ENCODE measurements around the gene UGT1A6.
"Not testable (repeated sequence)": the region's sequence is repeated elsewhere in the genome, so short reads cannot be mapped to it uniquely, and the experiment has no call there.

UGT1A6 gene

GRCh38 chr2:233688341-233688740, 4.3 kb upstream of the UGT1A6 start:
- no peak for DNase-seq

DNA sequence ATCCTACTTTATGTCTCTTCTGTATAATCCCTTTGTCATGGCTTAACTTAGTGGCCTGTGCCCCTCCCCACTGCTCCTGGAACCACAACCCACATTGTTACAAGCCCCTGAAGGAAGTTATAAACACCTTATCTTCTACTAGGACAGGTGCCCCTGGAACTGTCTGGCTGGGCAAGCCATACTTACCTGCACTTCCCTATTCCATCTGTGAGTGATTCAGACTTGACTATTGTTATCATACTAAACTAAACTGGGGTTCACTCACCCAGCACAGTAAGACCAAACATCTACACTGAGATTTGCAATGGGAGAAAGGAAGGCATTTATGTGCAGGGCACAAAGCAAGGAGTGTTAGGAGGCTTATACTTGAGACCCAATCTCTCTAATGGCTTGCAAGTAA, 3.7 kb upstream of the UGT1A6 start:
- no peak for DNase-seq

DNA sequence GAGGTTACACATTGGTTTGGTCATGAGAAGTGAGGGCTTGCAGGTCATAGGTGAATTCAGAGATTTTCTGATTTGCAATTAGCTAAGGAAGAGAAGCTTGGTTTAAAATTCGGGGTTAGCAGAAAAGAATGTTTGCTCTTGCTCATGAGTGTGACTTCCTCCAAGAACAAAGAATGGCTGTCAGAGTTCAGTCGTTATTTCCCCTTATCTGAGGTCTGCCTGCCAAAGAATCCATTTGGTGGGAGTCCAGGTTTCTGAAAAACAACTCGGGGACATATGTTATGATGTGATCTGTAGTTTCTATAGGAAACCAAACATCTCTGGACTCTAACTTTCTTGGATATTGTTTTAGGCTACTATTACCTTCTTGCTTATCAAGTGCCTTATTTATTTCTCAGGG, 3.2 kb upstream of the UGT1A6 start:
- no peak for DNase-seq

GRCh38 chr2:233690444-233690843, 2.2 kb upstream of the UGT1A6 start:
- DNase-seq = no peak

DNA sequence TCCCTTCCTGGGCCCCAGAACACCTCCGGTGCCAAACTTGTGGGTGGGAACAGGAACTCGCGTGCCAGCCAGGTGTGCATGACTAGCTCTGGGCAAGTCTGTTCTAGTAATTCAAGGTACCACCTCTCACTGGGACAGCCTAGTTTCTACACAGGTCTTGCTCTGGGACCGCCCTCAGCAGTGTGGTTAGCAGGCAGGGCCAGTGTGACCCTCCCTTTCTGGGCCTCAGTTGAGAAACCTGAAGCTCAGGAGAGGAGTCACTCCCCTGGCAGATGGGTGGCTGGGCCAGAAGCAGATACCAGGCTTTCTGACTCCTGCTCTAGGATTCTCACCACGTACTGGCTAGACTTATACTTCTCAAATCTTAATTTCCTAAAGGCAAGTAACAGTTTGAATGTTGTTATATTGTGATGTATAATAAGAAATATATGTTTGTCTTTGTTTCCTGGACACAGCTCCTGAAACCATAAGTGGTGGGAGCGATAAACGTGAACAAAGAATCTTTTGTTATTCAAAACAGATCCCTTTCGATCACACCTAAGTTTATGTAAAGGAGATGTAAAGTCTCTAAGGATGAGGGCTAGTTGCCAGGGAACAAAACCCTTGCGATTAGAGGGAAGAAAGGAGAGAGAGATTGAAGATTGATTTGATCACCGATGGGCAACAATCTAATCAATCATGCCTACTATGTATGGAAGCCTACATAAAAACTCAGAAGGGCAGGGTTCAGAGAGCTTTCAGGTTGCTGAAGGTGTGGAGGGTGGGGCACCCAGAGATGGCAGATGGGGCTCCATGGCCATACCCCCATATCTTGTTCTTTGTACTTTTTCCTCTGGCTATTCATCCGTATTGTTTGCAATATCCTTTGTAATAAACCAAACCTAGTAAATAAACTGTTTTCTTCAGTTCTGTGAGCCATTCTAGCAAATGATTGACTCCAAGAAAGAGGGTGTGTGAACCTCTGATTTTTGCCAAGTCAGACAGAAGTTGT, 952 bp upstream of the UGT1A6 start:
- no peak for DNase-seq

GRCh38 chr2:233693963-233694362, 1.3 kb downstream of the UGT1A6 start:
- DNase-seq = no peak

- DNase-seq = no peak
Observed at GRCh38 chr2:233698740-233699139, 6.0 kb downstream of the UGT1A6 start.

- DNase-seq = no peak
Observed at GRCh38 chr2:233699424-233700027, 6.8 kb downstream of the UGT1A6 start.

- DNase-seq = no peak
Observed at GRCh38 chr2:233700028-233700635, 7.4 kb downstream of the UGT1A6 start.

DNA sequence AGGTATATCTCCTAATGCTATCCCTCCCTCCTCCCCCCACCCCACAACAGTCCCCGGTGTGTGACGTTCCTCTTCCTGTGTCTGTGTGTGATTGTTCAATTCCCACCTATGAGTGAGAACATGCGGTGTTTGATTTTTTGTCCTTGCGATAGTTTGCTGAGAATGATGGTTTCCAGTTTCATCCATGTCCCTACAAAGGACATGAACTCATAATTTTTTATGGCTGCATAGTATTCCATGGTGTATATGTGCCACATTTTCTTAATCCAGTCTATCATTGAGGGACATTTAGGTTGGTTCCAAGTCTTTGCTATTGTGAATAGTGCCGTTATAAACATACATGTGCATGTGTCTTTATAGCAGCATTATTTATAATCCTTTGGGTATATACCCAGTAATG, 8.2 kb downstream of the UGT1A6 start:
- not testable (repeated sequence) for DNase-seq

- DNase-seq = no peak
Observed at GRCh38 chr2:233702238-233702637, 9.5 kb downstream of the UGT1A6 start.

GRCh38 chr2:233705911-233706506, 13.3 kb downstream of the UGT1A6 start:
- no peak for DNase-seq

DNA sequence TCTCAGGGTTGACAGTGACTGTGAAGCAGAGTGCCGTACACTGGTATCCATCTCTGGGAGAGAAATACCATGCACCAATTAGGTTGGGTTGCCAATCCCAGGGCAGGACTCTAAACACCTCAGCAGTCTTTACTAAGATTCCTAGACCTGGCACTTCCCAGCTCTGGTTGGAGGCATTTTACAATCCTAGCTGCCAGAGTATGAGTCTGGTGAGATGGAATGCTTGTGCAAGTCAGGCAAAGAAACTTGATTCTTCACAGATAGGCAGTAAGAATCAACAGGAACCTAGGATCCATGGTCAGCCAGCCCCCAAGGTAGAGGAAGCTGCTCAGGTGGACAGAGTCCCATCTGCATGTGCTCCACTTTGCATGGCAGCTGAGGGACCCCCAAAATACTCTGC, 14.0 kb downstream of the UGT1A6 start:
- DNase-seq = no peak

DNA sequence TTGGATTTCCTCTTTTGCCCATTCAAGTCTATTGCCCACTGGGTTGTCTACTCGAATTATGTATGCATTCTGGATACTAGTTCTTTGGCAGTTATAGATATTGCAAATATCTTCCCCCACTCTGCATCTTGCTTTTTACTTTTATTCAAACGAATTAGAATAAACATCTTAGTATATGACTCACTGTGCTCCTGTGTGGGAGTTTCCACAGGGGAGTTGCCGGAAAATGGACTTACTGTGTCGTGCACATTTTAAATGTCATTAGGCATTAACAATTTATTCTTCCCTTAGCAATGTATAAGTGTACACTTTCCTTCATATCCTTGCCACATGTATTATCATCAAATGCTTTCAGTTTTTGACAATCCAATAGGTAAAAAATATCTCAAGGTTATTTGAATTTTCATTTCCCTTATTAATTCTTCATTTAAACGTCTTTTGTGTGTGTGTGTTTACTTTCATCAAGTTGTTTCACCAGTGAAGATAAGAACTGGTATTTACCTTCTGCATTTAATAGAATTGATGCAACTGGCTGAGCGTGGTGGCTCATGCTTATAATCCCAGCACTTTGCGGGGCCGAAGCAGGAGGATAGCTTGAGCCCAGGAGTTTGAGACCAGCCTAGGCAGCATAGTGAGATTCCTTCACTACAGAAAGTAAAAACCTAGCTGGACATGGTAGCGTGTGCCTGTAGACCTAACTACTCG, 15.4 kb downstream of the UGT1A6 start:
- no peak for DNase-seq

DNA sequence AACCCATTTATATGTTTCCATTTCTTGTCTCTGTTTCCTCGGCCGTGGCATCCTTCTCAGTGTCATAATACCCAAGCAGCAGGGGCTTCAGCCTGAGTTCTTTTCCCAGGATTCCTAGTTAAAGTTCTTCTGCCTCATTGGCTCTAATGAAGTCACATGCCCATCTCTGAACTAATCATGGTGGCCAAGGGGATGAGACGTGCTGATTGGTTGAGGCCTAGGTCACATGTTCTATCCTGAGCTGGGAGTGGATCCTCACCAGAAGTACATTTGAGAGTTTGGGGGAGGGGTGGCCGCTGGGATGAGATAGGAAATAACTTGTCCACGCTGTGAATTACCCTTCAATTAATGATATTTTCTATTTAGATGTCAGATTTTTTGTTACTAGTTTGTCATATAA, 16.3 kb downstream of the UGT1A6 start:
- no peak for DNase-seq

DNA sequence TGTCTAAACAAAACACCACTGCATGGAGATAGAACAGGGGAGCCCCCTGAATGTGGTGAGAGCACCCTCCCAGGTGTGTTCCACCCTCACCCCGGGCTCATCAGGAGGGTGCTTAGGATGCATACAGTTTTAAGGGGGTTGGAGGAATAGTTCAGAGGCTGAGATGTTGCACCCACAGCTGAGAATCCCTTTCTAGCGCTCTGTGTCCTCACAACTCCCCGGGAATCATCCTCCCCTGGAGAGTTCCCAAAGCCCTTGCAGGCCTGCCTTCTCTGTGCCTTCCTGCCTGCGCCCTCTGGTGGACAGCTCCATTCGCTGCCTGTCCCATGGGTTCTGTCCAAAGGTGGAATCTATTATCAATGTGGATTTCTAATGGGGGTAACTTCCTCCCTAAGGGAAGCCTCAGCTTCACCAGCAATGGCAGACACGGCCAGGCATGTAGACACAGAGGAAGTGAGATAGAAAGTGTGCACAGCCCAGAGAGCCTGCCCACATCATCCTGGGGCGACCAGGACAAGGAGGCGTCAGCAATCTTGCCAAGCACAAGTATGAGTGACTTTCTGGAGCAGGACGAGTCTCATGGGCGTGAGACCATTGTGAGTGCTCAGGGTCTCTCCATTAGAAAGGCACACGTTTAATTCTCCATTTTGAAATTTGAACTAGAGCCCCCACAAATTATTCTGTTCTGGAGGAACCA, 18.8 kb downstream of the UGT1A6 start:
- peak; percentile 39 for DNase-seq

GRCh38 chr2:233712611-233713261, 20.0 kb downstream of the UGT1A6 start, which contains the start of gene UGT1A5:
Gene UGT1A5, plus strand, starts transcription at chr2:233712907. Its CDS starts 85 bp downstream, at chr2:233712992.
- DNase-seq = no peak

DNA sequence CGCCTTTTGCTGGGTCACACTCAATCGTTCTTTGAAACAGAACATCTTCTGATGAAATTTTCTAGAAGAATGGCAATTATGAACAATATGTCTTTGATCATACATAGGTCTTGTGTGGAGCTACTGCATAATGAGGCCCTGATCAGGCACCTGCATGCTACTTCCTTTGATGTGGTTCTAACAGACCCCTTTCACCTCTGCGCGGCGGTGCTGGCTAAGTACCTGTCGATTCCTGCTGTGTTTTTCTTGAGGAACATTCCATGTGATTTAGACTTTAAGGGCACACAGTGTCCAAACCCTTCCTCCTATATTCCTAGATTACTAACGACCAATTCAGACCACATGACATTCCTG, 20.5 kb downstream of the UGT1A6 start:
- DNase-seq = no peak

- DNase-seq = no peak
Observed at GRCh38 chr2:233714121-233714520, 21.4 kb downstream of the UGT1A6 start.

DNA sequence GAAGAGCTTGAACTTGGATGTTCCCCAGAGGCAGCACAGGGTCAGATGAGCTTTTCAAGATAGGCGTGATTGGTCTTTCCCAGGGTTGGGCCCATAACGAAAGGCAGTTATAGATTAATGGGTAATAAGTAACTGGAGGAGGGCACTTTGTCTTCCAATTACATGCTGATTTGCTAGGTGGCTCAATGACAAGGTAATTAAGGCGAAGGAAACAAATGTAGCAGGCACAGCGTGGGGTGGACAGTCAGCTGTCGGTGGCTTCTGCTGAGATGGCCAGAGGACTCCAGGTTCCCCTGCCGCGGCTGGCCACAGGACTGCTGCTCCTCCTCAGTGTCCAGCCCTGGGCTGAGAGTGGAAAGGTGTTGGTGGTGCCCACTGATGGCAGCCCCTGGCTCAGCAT, 25.9 kb downstream of the UGT1A6 start, which contains the start of gene UGT1A4:
TSS of gene UGT1A4 (plus strand) at position 185 of the 400 bp plus-strand sequence. CDS start at position 270, 85 bp downstream.
- no peak for DNase-seq

- no peak for DNase-seq
Observed at GRCh38 chr2:233728723-233729301, 36.1 kb downstream of the UGT1A6 start, which contains the start of gene UGT1A3. Gene UGT1A3, plus strand, starts transcription at chr2:233729042. Its CDS starts 85 bp downstream, at chr2:233729127.

Data from GOT3 (cell line).